Dedifferentiated amniotic fluid mesenchymal stem cell (primary cell): ENCODE results near the gene ZBTB42.

Experiments used
- DNase-seq: peaks from one replicate; pipeline ENCODE4 v3.0.0-alpha.2; 2016; ENCODE audit errors: extremely low spot score

Gene ZBTB42

DNA sequence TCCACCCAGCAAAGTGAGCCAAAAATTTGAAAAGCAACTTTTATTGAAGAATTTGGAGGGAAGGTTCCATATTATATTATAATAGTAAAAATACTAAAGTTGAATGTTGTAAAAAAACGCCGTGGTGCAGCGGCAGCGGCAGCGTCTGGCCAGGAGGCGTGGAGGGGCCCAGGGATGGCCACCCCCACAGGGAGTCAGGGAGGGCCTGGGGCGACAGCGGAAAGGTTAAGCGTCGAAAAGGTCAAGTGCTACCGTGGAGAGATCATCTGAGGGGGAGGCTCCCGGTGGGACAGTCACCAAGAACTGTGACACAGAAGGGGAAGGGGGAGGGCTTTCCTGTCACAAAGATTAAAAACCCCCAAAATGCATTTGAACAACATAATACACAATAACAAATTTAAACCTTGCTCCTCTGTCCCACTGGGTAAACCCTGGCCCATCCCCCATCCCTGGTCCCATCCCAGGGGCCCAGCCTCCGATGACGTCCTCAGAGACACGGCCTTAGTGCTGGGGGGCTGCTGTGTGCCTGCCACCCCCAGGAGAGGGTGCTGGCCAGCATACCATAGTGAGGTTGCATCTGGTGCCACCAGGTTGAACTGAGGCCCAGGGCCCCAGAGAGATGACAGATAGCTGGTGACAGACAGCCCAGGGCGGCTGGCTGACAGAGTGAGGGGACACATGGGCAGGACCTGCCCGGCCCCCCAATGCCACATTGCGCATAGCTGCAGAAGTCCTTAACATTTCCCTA is 31.4 kb upstream of the ZBTB42 start:
- DNase-seq, result no peak

- DNase-seq, result no peak
These were observed 30.8 kb upstream of the ZBTB42 start for GRCh38 chr14:104770072-104770579.

GRCh38 chr14:104770851-104771272 is 30.0 kb upstream of the ZBTB42 start:
- no peak for DNase-seq

DNA sequence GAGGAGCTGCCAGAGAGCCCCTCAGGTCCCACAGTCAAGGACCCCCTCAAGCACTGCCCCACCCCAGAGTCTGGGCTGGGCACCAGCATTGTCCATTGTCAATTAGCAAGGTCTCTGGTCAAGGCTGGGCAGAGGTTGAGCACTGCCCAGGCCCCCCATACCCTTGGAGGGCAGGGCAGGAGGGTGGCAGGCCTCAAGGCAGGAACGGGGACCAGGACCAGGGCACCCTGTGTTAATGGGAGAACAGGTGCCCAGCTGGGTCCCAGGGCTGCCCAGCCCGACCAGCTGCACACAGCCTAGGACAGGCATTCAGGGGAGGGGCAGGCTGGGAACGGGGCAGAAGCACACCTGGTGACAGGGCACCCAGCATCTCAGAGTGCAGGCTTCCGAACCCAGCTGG is 29.5 kb upstream of the ZBTB42 start:
- no peak for DNase-seq

GRCh38 chr14:104771918-104772706 is 28.8 kb upstream of the ZBTB42 start:
- DNase-seq, result no peak

GRCh38 chr14:104772707-104773504 is 28.0 kb upstream of the ZBTB42 start:
- DNase-seq, result no peak

- DNase-seq, result no peak
These were observed 27.1 kb upstream of the ZBTB42 start for GRCh38 chr14:104773505-104774452.

- no peak for DNase-seq
These were observed 26.3 kb upstream of the ZBTB42 start for GRCh38 chr14:104774453-104775072.

DNA sequence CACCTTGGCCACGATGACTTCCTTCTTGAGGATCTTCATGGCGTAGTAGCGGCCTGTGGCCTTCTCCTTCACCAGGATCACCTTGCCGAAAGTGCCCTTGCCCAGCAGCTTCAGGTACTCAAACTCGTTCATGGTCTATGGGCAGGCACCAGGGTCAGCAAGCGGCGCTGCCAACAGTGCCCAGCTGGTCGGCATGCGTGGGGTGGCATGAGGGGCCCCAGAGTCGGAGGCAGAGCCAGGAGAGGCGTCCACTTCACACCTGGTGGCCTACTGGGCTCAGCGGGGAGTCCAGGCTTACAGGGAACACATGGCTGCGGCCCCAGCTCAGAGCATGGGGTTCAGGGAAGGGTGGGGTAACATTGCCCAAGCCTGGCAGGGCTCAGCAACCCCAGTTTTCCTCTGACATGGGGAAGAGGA is 25.8 kb upstream of the ZBTB42 start:
- DNase-seq, result no peak

- DNase-seq, result no peak
These were observed 24.4 kb upstream of the ZBTB42 start for GRCh38 chr14:104776481-104776880.

DNA sequence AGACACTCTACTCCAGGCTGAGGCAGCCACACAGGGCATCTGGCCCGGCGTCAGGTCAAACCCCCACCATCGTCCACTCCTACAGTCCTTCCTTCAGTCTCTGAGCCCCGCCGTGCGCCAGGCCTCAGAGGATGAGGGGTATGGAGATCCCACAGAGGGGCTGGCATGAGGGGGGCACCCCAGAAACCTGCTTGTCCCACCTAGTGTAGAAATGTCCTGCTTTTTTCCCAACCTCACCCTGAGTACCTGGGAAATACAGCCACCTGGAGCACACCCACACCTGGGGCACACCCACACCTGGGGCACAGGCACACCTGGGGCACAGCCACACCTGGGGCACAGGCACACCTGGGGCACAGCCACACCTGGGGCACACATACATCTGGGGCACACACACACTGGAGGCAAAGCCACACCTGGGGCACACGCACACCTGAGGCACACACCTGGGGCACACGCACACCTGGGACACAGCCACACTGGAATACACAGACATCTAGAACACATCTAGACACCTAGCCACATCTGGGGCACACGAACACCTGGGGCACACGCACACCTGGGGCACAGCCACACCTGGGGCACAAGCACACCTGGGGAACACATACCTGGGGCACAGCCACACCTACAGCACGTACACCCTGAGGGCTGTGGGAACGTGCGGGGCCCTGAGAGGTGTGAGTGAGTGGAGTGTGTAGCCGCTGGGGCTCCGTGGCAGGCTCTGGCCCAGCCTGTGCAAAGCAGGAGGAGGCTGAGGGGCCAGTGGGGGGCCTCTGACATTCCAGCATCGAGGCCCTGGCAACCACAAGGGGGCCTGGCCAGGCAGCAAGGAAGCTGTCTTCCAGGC is 23.7 kb upstream of the ZBTB42 start:
- no peak for DNase-seq

DNA sequence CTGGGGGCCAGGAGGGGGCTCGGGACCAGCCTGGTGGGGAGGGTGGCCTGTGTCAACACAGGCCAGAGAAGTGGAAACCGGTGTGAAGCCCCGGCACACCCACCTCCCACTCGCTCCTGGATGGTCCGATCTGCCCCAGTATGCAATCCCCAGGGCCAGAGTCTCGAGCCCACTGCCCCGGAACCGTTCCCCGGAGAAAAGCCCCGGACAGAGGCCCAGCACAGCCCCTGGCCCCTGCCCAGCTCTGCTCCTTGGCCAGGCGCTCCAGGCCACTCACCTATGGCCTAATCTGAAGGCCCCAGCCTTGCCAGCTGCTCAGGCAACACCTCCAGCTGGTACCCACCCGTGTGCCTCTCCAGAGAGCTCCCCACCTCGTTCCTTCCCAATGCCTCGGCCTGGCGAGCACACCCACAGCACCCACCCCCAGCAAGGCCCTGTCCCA is 23.1 kb upstream of the ZBTB42 start:
- DNase-seq, result no peak

DNA sequence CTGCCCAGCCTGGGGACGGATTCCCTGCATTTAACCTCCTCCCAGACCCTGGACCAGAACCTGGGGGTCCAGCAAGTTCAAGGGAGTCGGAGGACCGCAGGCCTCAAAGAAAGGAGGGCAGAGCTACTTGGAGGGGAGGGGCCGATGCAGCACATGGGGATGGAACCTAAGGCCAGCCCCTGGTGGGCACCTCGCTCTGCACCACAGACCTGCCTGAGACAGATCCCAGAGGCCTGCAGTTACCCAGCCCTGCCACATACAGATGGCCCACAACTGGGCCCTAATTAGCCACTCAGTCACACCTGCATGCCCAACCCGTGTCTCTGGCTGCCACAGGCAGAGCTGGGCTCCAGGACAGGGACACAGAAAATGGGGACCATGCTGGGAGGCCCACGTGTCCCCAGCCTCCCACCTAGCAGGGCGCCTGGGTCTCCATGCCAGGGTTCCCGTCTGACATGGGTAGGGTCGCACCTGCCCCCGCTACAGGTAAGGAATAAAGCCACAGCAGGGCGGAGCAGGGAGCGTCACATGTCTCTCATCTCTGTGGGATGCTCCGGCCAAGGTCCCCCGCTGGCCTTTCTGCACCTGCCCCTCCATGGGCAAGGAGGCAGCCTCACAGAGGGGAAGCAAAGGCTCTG is 22.1 kb upstream of the ZBTB42 start:
- DNase-seq, result no peak

DNA sequence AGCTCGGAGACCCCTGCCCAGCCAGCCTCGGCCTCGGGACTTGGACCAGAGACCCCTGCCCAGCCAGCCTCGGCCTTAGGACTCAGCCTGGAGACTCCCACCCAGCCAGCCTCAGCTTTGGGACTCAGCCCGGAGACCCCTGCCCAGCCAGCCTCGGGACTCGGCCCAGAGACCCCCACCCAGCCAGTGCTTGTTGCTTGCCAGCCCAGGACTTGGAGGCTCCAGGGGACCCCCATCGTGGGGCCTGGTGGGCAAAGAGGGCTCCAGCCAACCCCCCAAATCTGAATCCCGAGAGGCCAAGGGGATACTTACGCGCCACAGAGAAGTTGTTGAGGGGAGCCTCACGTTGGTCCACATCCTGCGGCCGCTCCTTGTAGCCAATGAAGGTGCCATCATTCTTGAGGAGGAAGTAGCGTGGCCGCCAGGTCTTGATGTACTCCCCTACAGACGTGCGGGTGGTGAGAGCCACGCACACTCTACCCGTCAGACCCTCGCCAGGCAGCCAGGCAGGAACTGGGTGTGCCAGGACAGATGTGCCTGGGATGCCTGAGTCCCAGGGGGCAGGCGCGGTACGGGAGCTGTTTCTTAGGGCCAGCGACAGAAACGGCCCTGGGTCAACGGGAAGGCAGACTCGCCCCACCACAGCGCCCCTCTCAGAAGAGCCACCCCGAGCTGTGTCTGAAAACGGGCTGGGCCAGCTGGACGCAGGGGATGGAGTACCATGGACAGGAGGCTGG is 21.0 kb upstream of the ZBTB42 start:
- DNase-seq, result no peak

GRCh38 chr14:104780513-104781030 is 20.3 kb upstream of the ZBTB42 start:
- no peak for DNase-seq

DNA sequence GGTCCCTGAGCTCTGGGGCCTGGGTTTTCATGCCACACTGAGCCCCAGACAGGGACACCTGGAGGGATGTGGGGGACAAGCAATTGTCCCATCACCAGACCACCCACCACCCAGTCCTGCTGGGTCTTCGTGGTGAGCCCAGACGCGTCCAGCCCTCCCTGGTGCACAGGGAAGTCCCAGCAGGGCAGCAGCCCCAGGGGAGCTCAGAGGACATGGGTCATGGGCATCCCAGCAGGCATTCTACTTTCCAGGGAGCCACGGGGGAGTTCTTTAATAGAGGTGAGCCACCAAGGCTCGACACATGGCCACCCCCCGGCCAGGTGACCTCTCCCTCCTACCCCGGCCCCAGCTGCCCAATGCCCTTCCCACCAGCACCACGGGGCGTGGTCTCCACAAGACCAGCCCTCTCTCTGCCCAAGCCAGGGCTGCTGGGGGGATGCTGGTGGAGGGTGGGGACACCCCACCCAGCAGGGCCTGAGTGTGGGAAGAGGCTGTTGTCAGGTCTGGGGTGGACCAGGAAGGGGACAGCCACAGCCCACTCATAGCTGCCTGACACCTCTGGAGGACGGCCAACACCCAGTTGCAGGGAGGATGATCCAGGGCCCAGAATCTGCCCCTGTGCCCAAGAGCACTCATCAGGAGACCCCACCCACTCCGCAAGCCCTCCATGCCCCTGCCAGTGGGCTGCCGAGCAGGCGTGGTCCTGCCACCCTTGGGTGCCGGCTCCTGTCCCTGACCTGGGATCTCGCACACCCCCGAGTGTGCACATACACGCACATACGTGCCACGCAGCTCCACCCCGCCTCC is 19.4 kb upstream of the ZBTB42 start:
- DNase-seq, result no peak

DNA sequence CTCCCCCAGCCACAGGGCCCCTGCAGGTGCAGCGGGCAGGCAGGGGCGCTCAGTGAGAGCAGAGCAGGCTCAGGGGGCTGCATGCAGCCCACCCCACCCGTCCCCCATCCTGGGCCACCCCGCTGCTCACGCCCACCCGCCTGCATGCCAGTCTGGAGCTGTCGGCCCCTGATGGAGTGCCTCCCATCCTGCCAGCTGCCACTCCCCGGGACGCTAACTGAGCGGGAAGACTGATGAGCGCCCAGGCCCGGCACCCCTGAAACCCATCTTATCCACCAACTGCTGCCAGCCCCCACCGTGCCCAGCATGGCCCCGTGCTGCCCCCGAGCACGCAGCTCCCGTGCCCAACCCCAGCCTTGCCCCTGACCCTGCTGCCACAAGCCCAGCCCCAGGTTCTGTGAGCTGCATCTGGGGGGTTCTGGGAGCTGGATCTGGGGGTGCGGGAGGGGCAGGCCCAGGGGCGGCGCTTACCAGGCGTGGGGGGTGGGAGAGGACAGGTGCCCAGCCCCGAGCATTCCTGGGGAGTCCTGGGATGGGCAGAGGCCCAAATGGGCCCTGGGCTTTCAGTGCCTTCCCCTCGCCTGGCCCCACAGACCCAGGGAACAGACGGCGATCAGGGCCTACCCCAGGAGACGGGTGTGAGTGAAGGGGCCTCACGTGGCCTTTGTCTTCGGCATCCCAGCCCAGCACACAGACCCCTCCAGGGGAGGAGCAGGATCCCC is 18.7 kb upstream of the ZBTB42 start:
- no peak for DNase-seq
